GM12865 (cell line): Measurements from ENCODE around the gene GRM2.
"Not testable (repeated sequence)": the region's sequence is repeated elsewhere in the genome, so short reads cannot be mapped to it uniquely, and the experiment has no call there.

ENCODE experiments used
- DNase-seq: peaks from one replicate; pipeline ENCODE4 v3.0.0; 2010; ENCODE audit warnings: low read depth
- H3K4me3 ChIP-seq: 2 replicates; pipeline ENCODE4 v1.5.1; 2011; ENCODE audit warnings: mild to moderate bottlenecking, low read depth, low read length, control low read depth
- CTCF ChIP-seq: IDR thresholded peaks from 2 replicates; pipeline ENCODE4 v1.5.1; 2011; ENCODE audit warnings: low read length, control low read depth, low read depth, inconsistent platforms; ENCODE audit not compliant: insufficient read depth; ENCODE audit errors: missing control alignments

GRM2 gene

GRCh38 chr3:51733859-51734571 lies 27.1 kb downstream of the GRM2 start:
- TF ChIP-seq CTCF: no peak
- H3K4me3 ChIP-seq: no peak overlapping the region

GRCh38 chr3:51734572-51734907 lies 27.7 kb downstream of the GRM2 start:
- TF ChIP-seq CTCF: no peak
- H3K4me3 ChIP-seq: no peak overlapping the region
- peak; percentile 21 for DNase-seq

More at GRCh38 chr3:51733859-51734571, 27.1 kb downstream of the GRM2 start:
- no peak for DNase-seq

GRCh38 chr3:51735039-51735438 lies 28.2 kb downstream of the GRM2 start:
- no peak for TF ChIP-seq CTCF
- no peak for DNase-seq
- no peak overlapping the region for H3K4me3 ChIP-seq

GRCh38 chr3:51735950-51736349 lies 29.1 kb downstream of the GRM2 start:
- DNase-seq: no peak
- no peak overlapping the region for H3K4me3 ChIP-seq
- TF ChIP-seq CTCF: no peak

GRCh38 chr3:51739110-51739509 lies 32.2 kb downstream of the GRM2 start:
- H3K4me3 ChIP-seq: no peak overlapping the region
- DNase-seq: no peak
- no peak for TF ChIP-seq CTCF

GRCh38 chr3:51742320-51742719 lies 35.5 kb downstream of the GRM2 start:
- not testable (repeated sequence) for DNase-seq, H3K4me3 ChIP-seq

GRCh38 chr3:51742978-51743377 lies 36.1 kb downstream of the GRM2 start:
- H3K4me3 ChIP-seq, DNase-seq: not testable (repeated sequence)

- no peak for TF ChIP-seq CTCF
- H3K4me3 ChIP-seq: no peak overlapping the region
- no peak for DNase-seq
These were observed 41.0 kb downstream of the GRM2 start for GRCh38 chr3:51747840-51748239.
